GM12878 (cell line): ENCODE data around the gene SPTLC3. TPM values are rescaled to one million over a fixed set of nuclear protein-coding genes. Genes with fewer than 3 reads are reported as not detected.

Experiments used
- ATAC-seq: fragments of 200-7000 bp; cut with Tn5 transposase; 3 replicates; pipeline ENCODE4 v1.9.1; 2020; ENCODE audit warnings: mild to moderate bottlenecking, moderate library complexity
- BruUV-seq: library from RNA; stranded (reverse); fragments of 400-500 nt; replicated peaks from 2 replicates; lab custom pipeline; 2021; lab: Mats Ljungman, UMichigan
- CTCF ChIA-PET: fragments of 300-600 bp; sonication (Branson Sonifier 250); formaldehyde crosslinking; extraction: SDS; loops from one replicate; lab custom pipeline; 2021; ENCODE audit warnings: inconsistent platforms; lab: Yijun Ruan, JAX
- POLR2A ChIA-PET: fragments of 350-600 bp; formaldehyde crosslinking; extraction: SDS; loops from one replicate; lab custom pipeline; 2021; ENCODE audit warnings: inconsistent platforms; lab: Charles Lee
- RAD21 ChIA-PET: fragments of 300-600 bp; sonication (Branson Sonifier 250); formaldehyde crosslinking; loops from one replicate; lab custom pipeline; 2023; ENCODE audit warnings: antibody characterized with exemption; ENCODE audit not compliant: unreplicated experiment; lab: Charles Lee
- SMC1A ChIA-PET: fragments of 300-600 bp; sonication (Branson Sonifier 250); formaldehyde crosslinking; loops from one replicate; lab custom pipeline; 2023; ENCODE audit not compliant: unreplicated experiment, uncharacterized antibody; lab: Charles Lee
- DNase-seq: peaks from one replicate; pipeline ENCODE4 v3.0.0-alpha.2; 2011; ENCODE audit warnings: low read depth, low spot score
- FAIRE-seq: peaks from 3 replicates; lab custom pipeline; 2011; peaks lifted over from hg19 to GRCh38; lab: Jason Lieb, UNC
- H2AFZ ChIP-seq: 2 replicates; pipeline ENCODE4 v1.6.0; 2011; ENCODE audit warnings: low read depth, low read length, control low read depth; ENCODE audit not compliant: control insufficient read depth
- H3K27ac ChIP-seq: 2 replicates; pipeline ENCODE4 v1.5.1; 2011; ENCODE audit warnings: control low read depth; ENCODE audit not compliant: control insufficient read depth, insufficient read depth
- H3K27me3 ChIP-seq, 2 experiments: replicated peaks in 1 of 2; 2 replicates each; pipeline versions ENCODE4 v1.6.0 to v1.6.1; 2011; ENCODE audit warnings: low read length in 1 of 2; ENCODE audit not compliant: control insufficient read depth in 2 of 2, insufficient read depth in 2 of 2
- H3K36me3 ChIP-seq, 2 experiments: 2 replicates each; pipeline ENCODE4 v1.5.1; 2011; ENCODE audit warnings: low read length in 1 of 2; ENCODE audit not compliant: control insufficient read depth in 2 of 2, insufficient read depth in 2 of 2
- H3K4me1 ChIP-seq: 2 replicates; pipeline ENCODE4 v1.6.1; 2011; ENCODE audit warnings: mild to moderate bottlenecking, low read length, moderate library complexity, mixed read lengths; ENCODE audit not compliant: control insufficient read depth, insufficient read depth
- H3K4me2 ChIP-seq: 2 replicates; pipeline ENCODE4 v1.6.0; 2011; ENCODE audit warnings: control low read depth; ENCODE audit not compliant: control insufficient read depth, insufficient read depth
- H3K4me3 ChIP-seq: fragments of 200-600 bp; sonication (generic); 2 replicates; pipeline ENCODE4 v1.5.1; 2016
- H3K79me2 ChIP-seq: 2 replicates; pipeline ENCODE4 v1.6.0; 2011; ENCODE audit warnings: low read length; ENCODE audit not compliant: control insufficient read depth, insufficient read depth
- H3K9ac ChIP-seq: 2 replicates; pipeline ENCODE4 v1.8.0; 2011; ENCODE audit warnings: low read length, control low read depth, mixed read lengths; ENCODE audit not compliant: control insufficient read depth, insufficient read depth
- H3K9me3 ChIP-seq: replicated peaks from 3 replicates; pipeline ENCODE4 v1.5.1; 2011; ENCODE audit warnings: mild to moderate bottlenecking, low read length; ENCODE audit not compliant: control insufficient read depth, insufficient read depth
- H4K20me1 ChIP-seq: 2 replicates; pipeline ENCODE4 v1.6.0; 2011; ENCODE audit not compliant: control insufficient read depth, insufficient read depth
- ATF7 ChIP-seq: fragments of 450-650 bp; IDR thresholded peaks from 2 replicates; pipeline ENCODE4 v1.6.1; 2016; ENCODE audit warnings: low read depth, mild to moderate bottlenecking
- EED ChIP-seq: sonication (generic); IDR thresholded peaks from 2 replicates; pipeline ENCODE4 v1.6.1; 2016; ENCODE audit warnings: antibody characterized with exemption, low read depth
- ELK1 ChIP-seq: IDR thresholded peaks from 2 replicates; pipeline ENCODE4 v1.6.1; 2012; ENCODE audit warnings: low read depth, low read length, improper control_type of control experiment
- MEF2A ChIP-seq: IDR thresholded peaks from 2 replicates; pipeline ENCODE4 v1.6.1; 2011; ENCODE audit warnings: low read depth, mild to moderate bottlenecking, low read length, moderate library complexity; ENCODE audit not compliant: insufficient read depth
- MYB ChIP-seq: fragments of 150-350 bp; IDR thresholded peaks from 2 replicates; pipeline ENCODE4 v1.6.1; 2014; ENCODE audit warnings: mild to moderate bottlenecking, low read depth, low read length, borderline replicate concordance
- RBBP5 ChIP-seq: fragments of 200-600 bp; sonication (generic); conservative IDR thresholded peaks from 2 replicates; pipeline ENCODE4 v1.6.1; 2016
- RFX5 ChIP-seq: IDR thresholded peaks from 2 replicates; pipeline ENCODE4 v1.6.1; 2011; ENCODE audit warnings: low read depth, low read length, improper control_type of control experiment
- SREBF1 ChIP-seq: IDR thresholded peaks from 2 replicates; pipeline ENCODE4 v1.6.1; 2012; ENCODE audit warnings: mild to moderate bottlenecking, low read length
- TCF12 ChIP-seq: IDR thresholded peaks from 2 replicates; pipeline ENCODE4 v1.6.1; 2011; ENCODE audit warnings: low read depth, mild to moderate bottlenecking, low read length
- TCF7 ChIP-seq: IDR thresholded peaks from 2 replicates; pipeline ENCODE4 v1.6.1; 2014; ENCODE audit warnings: antibody characterized with exemption, borderline replicate concordance
- ZBED1 ChIP-seq: IDR thresholded peaks from 2 replicates; pipeline ENCODE4 v1.6.1; 2016; ENCODE audit warnings: borderline replicate concordance
- WGBS: methylation state at CpG from one replicate; pipeline ENCODE4 v1.1.6; 2016; ENCODE audit warnings: low lambda C conversion rate; ENCODE audit not compliant: insufficient replicate concordance, insufficient coverage; ENCODE audit errors: missing lambda C conversion rate; 5-methylcytosine and 5-hydroxymethylcytosine counted together
- in situ Hi-C: fragments of 300-500 bp; cut with MboI; formaldehyde crosslinking; loops from 9 replicates; pipeline ENCODE4 v1.14.3; 2018; ENCODE audit warnings: mixed read lengths
- intact Hi-C: fragments of 100-400 bp; cut with micrococcal nuclease; formaldehyde crosslinking; loops from one replicate; pipeline ENCODE4 v1.14.2; 2022; ENCODE audit not compliant: unreplicated experiment
- polyA plus RNA-seq, 11 experiments: library from polyadenylated mRNA; depleted of rRNA in 4 of 11; unstranded in 6 of 11; stranded (reverse) in 5 of 11; fragments of >200 nt; fragmentation: Nextera tagmentation in 4 of 11; fragmentation: Illumina TruSeq in 1 of 11; extraction: Ambion mirVana in 4 of 11; extraction: Trizol in 1 of 11; gene quantifications; 1 replicate in 1 of 11; 2 replicates in 10 of 11; pipeline versions ENCODE4 v1.2.1 to v1.2.3, GENCODE V29; 2011 to 2016; ENCODE audit warnings: inconsistent platforms in 2 of 11, missing spikeins in 2 of 11, low read depth in 1 of 11
- total RNA-seq, 4 experiments: library from RNA; depleted of rRNA in 3 of 4; stranded (reverse); fragments of >200 nt in 3 of 4; fragmentation: Illumina TruSeq in 1 of 4; extraction: Trizol in 1 of 4; gene quantifications; 2 replicates each; pipeline versions ENCODE4 v1.2.1 to v1.2.3, GENCODE V29; 2013 to 2021
- TF ChIP-seq, protein P1 (sequence below): fragments of 450-650 bp; IDR thresholded peaks from 2 replicates; pipeline ENCODE4 v1.6.1; 2017; ENCODE audit warnings: borderline replicate concordance

The SPTLC3 gene
- total and polyA plus RNA-seq, 10 of the 15 experiments (the other 5 are each of a cell fraction or from before 2014, with no cell fraction given), result 0.04 to 0.29 (median 0.06) TPM; not detected in 7

DNA sequence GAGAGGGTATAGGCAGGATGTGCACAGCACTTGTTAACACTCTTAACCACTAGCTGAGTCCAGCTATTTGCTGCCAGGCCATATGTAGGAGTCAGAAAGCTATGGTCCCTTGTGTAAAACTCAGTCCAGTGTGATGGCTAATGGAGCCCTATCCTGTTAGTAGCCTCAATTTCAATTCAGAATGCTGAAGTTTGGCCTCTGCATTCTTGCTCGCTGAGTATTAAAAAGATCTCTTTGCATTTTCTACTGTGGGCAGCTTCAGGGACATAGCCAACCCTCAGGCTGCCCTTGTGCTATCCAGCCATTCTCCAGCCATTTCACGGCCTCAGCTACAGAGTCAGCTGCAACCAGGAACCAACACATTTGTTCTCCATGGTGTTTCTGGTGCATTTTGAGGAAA, 92.5 kb downstream of the SPTLC3 start (continued):
- no peak for TF ChIP-seq MEF2A
- TF ChIP-seq TCF12, result no peak
- TF ChIP-seq RFX5, result no peak
- TF ChIP-seq EED, result no peak
- no peak for TF ChIP-seq TCF7

GRCh38 chr20:13101706-13102105, 92.9 kb downstream of the SPTLC3 start:
- SMC1A ChIA-PET, result interaction anchor here (1.2 to 1.6 kb wide), 2 partner anchors 15 to 177 kb away, joined by 3 to 9 read pairs; no protein-coding TSS in a partner anchor
- no TSS peak for BruUV-seq
- in situ Hi-C loops, result loop anchor here (5.0 to 10.0 kb wide), 2 partner anchors 127 to 179 kb away; no protein-coding TSS in a partner anchor

GRCh38 chr20:13102237-13102636, 93.5 kb downstream of the SPTLC3 start:
- BruUV-seq, result no TSS peak
- CTCF ChIA-PET, result interaction anchor here (1.3 to 6.0 kb wide), 2 partner anchors 12 to 178 kb away, joined by 3 to 50 read pairs; no protein-coding TSS in a partner anchor
- TF ChIP-seq ELK1 (no peak), SREBF1 (no peak), MYB (no peak), RFX5 (no peak), ATF7 (no peak), RBBP5 (no peak)
- TF ChIP-seq, protein P1, sequence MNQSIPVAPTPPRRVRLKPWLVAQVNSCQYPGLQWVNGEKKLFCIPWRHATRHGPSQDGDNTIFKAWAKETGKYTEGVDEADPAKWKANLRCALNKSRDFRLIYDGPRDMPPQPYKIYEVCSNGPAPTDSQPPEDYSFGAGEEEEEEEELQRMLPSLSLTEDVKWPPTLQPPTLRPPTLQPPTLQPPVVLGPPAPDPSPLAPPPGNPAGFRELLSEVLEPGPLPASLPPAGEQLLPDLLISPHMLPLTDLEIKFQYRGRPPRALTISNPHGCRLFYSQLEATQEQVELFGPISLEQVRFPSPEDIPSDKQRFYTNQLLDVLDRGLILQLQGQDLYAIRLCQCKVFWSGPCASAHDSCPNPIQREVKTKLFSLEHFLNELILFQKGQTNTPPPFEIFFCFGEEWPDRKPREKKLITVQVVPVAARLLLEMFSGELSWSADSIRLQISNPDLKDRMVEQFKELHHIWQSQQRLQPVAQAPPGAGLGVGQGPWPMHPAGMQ, result no peak
- TF ChIP-seq, all 136 proteins: peak for 0
- Histone ChIP-seq H3K79me2 (no peaks in the 10 kb centered on the region), H3K9me3 (no peaks in the 10 kb centered on the region), H3K27me3 (no peaks in the 10 kb centered on the region; a peak in 2 of 4 replicates), H3K27ac (no peak overlapping the region), H3K4me2 (no peak overlapping the region), H2AFZ (no peak overlapping the region), H4K20me1 (no peaks in the 10 kb centered on the region), H3K36me3 (no peaks in the 10 kb centered on the region), H3K4me3 (no peak overlapping the region), H3K9ac (no peak overlapping the region), H3K4me1 (no peaks in the 10 kb centered on the region)
- in situ Hi-C loops (loop anchor here (5.0 to 10.0 kb wide), 2 partner anchors 127 to 180 kb away; no protein-coding TSS in a partner anchor), intact Hi-C loops (loop anchor here (10.0 kb wide), 1 partner anchor 267 kb away; no protein-coding TSS in a partner anchor)
- DNase-seq, result no peak
- 32% methylated on average over 3 of the region's 3 CpGs for WGBS
- FAIRE-seq, result no peak
- ChIA-PET RAD21 (no interaction called here), POLR2A (no interaction called here), SMC1A (interaction anchor here (1.6 kb wide), 1 partner anchor 178 kb away, joined by 9 read pairs; no protein-coding TSS in a partner anchor)
- no peak for ATAC-seq

More at GRCh38 chr20:13101706-13102105, 92.9 kb downstream of the SPTLC3 start:
- FAIRE-seq (no peak), ATAC-seq (no peak), DNase-seq (no peak)
- H3K27me3 ChIP-seq, result no peaks in the 10 kb centered on the region; a peak in 2 of 4 replicates
- H4K20me1 ChIP-seq, result no peaks in the 10 kb centered on the region
- no peaks in the 10 kb centered on the region for H3K9me3 ChIP-seq
- TF ChIP-seq ZBED1, result no peak
- H3K79me2 ChIP-seq, result no peaks in the 10 kb centered on the region
- no peak overlapping the region for H3K4me3 ChIP-seq
- ChIA-PET RAD21 (no interaction called here), CTCF (interaction anchor here (0.8 to 6.0 kb wide), 2 partner anchors 177 to 445 kb away, joined by 4 to 50 read pairs; no protein-coding TSS in a partner anchor), POLR2A (no interaction called here)
- H3K4me1 ChIP-seq, result no peaks in the 10 kb centered on the region
- no peak overlapping the region for H3K9ac ChIP-seq
- intact Hi-C loops, result loop anchor here (10.0 kb wide), 1 partner anchor 267 kb away; no protein-coding TSS in a partner anchor
- H2AFZ ChIP-seq, result no peak overlapping the region
- WGBS, result 0% methylated on average over 5 of the region's 5 CpGs
- H3K4me2 ChIP-seq, result no peak overlapping the region
- H3K27ac ChIP-seq, result no peak overlapping the region
- no peaks in the 10 kb centered on the region for H3K36me3 ChIP-seq
